Spinal cord (tissue), 10 donors: ENCODE results near the gene NUDT17. TPM values are rescaled to one million over a fixed set of nuclear protein-coding genes. Genes with fewer than 3 reads are reported as not detected.

ENCODE experiments used
- DNase-seq, 6 donors: peaks; one replicate each; pipeline versions ENCODE4 v3.0.0 to v3.0.0-alpha.2; 2013 to 2015; ENCODE audit warnings: low spot score in 6 of 6, low read depth in 4 of 6
- H3K27ac ChIP-seq: one replicate; pipeline ENCODE4 v1.5.1; 2013; ENCODE audit warnings: low read depth, low read length, control low read depth
- H3K27me3 ChIP-seq: one replicate; pipeline ENCODE4 v1.6.1; 2013; ENCODE audit warnings: low read length; ENCODE audit not compliant: control insufficient read depth, insufficient read depth
- H3K36me3 ChIP-seq: one replicate; pipeline ENCODE4 v1.6.1; 2013; ENCODE audit warnings: low read length; ENCODE audit not compliant: control insufficient read depth, insufficient read depth
- H3K4me1 ChIP-seq: one replicate; pipeline ENCODE4 v1.6.1; 2013; ENCODE audit warnings: low read length; ENCODE audit not compliant: control insufficient read depth, insufficient read depth
- H3K4me3 ChIP-seq: one replicate; pipeline ENCODE4 v1.5.1; 2013; ENCODE audit warnings: low read depth, low read length, control low read depth
- H3K9me3 ChIP-seq: one replicate; pipeline ENCODE4 v1.6.1; 2013; ENCODE audit warnings: low read length; ENCODE audit not compliant: control insufficient read depth, insufficient read depth
- WGBS: methylation state at CpG from one replicate; pipeline ENCODE4 v1.1.5; 2013; ENCODE audit warnings: missing lambda C conversion rate; ENCODE audit not compliant: insufficient coverage; 5-methylcytosine and 5-hydroxymethylcytosine counted together
- polyA plus RNA-seq, 2 donors: library from polyadenylated mRNA; unstranded; fragments of 120-200 nt; gene quantifications; one replicate each; pipeline ENCODE4 v1.2.1, GENCODE V29; 2013; ENCODE audit not compliant: insufficient read length in 2 of 2
- total RNA-seq, 2 donors: library from RNA; depleted of rRNA in 1 of 2; stranded (reverse); fragments of 120-200 nt in 1 of 2; fragments of >200 nt in 1 of 2; gene quantifications; one replicate each; pipeline versions ENCODE4 v1.2.3 to v1.2.4, GENCODE V29; 2013 to 2014
- donor health status: healthy.

The NUDT17 gene
- total and polyA plus RNA-seq, 4 donors = 3.9 to 11.8 (median 10.9) TPM

- no peak for DNase-seq
- Histone ChIP-seq H3K4me3 (no peak overlapping the region), H3K9me3 (no peaks in the 10 kb centered on the region), H3K36me3 (no peaks in the 10 kb centered on the region), H3K27me3 (peaks cover 11% of the 10 kb centered on the region), H3K27ac (no peak overlapping the region), H3K4me1 (peaks cover 10% of the 10 kb centered on the region)
- 40% methylated on average over 8 of the region's 11 CpGs for WGBS
Observed at GRCh38 chr1:145886390-145886789, 41.0 kb downstream of the NUDT17 start.

GRCh38 chr1:145886816-145887215 is 41.4 kb downstream of the NUDT17 start:
- no peak for DNase-seq
- no peak overlapping the region for H3K4me3 ChIP-seq
- WGBS = 36% methylated on average over 2 of the region's 8 CpGs
- no peaks in the 10 kb centered on the region for H3K36me3 ChIP-seq
- peaks cover 11% of the 10 kb centered on the region for H3K27me3 ChIP-seq
- no peak overlapping the region for H3K27ac ChIP-seq
- H3K9me3 ChIP-seq = no peaks in the 10 kb centered on the region
- H3K4me1 ChIP-seq = peaks cover 11% of the 10 kb centered on the region

GRCh38 chr1:145887631-145888030 is 42.2 kb downstream of the NUDT17 start:
- WGBS = no CpG with 5 or more reads among the region's 5 CpGs
- no peak overlapping the region for H3K27ac ChIP-seq

GRCh38 chr1:145889722-145890121 is 44.3 kb downstream of the NUDT17 start:
- H3K36me3 ChIP-seq = no peaks in the 10 kb centered on the region
- H3K9me3 ChIP-seq = no peaks in the 10 kb centered on the region
- WGBS = 64% methylated on average over 3 of the region's 3 CpGs
- H3K4me3 ChIP-seq = no peak overlapping the region
- DNase-seq = no peak
- H3K27me3 ChIP-seq = peaks cover 6% of the 10 kb centered on the region
- no peak overlapping the region for H3K27ac ChIP-seq
- peaks cover 22% of the 10 kb centered on the region for H3K4me1 ChIP-seq

More at GRCh38 chr1:145887631-145888030, 42.2 kb downstream of the NUDT17 start:
- Histone ChIP-seq H3K36me3 (no peaks in the 10 kb centered on the region), H3K4me1 (peaks cover 19% of the 10 kb centered on the region), H3K9me3 (no peaks in the 10 kb centered on the region), H3K4me3 (no peak overlapping the region), H3K27me3 (peaks cover 11% of the 10 kb centered on the region)
- no peak for DNase-seq

GRCh38 chr1:145891143-145891542 is 45.7 kb downstream of the NUDT17 start:
- Histone ChIP-seq H3K4me1 (peaks cover 12% of the 10 kb centered on the region), H3K9me3 (no peaks in the 10 kb centered on the region), H3K4me3 (no peak overlapping the region), H3K27me3 (no peaks in the 10 kb centered on the region), H3K36me3 (no peaks in the 10 kb centered on the region), H3K27ac (peak overlapping the region; percentile 83)
- DNase-seq = peak in 2 of 6 donors; percentile 27 to 38
- WGBS = no CpG with 5 or more reads among the region's 1 CpG

- H3K9me3 ChIP-seq = no peaks in the 10 kb centered on the region
- 0% methylated on average over 1 of the region's 6 CpGs for WGBS
- H3K27ac ChIP-seq = peak overlapping the region; percentile 83
Observed at GRCh38 chr1:145891587-145892485, 46.4 kb downstream of the NUDT17 start.

GRCh38 chr1:145892486-145893087 is 47.2 kb downstream of the NUDT17 start:
- H3K36me3 ChIP-seq = no peaks in the 10 kb centered on the region
- H3K4me1 ChIP-seq = peaks cover 12% of the 10 kb centered on the region
- WGBS = 11% methylated on average over 1 of the region's 3 CpGs
- no peak overlapping the region for H3K4me3 ChIP-seq
- peak in 2 of 6 donors; percentile 51 to 74 for DNase-seq
- H3K27me3 ChIP-seq = no peaks in the 10 kb centered on the region
- H3K9me3 ChIP-seq = no peaks in the 10 kb centered on the region
- peak overlapping the region; percentile 83 for H3K27ac ChIP-seq

More at GRCh38 chr1:145891587-145892485, 46.4 kb downstream of the NUDT17 start:
- peaks cover 12% of the 10 kb centered on the region for H3K4me1 ChIP-seq
- H3K4me3 ChIP-seq = peak overlapping the region; percentile 18
- DNase-seq = peak in 5 of 6 donors; percentile 84 to 97 (median 86)
- no peaks in the 10 kb centered on the region for H3K36me3 ChIP-seq
- no peaks in the 10 kb centered on the region for H3K27me3 ChIP-seq

- H3K36me3 ChIP-seq = no peaks in the 10 kb centered on the region
- peak overlapping the region; percentile 48 for H3K27ac ChIP-seq
- WGBS = 89% methylated on average over 4 of the region's 7 CpGs
- H3K27me3 ChIP-seq = no peaks in the 10 kb centered on the region
- H3K4me3 ChIP-seq = no peak overlapping the region
- H3K9me3 ChIP-seq = no peaks in the 10 kb centered on the region
- H3K4me1 ChIP-seq = peaks cover 12% of the 10 kb centered on the region
- no peak for DNase-seq
Observed at GRCh38 chr1:145893306-145894055, 48.1 kb downstream of the NUDT17 start.

- H3K36me3 ChIP-seq = no peaks in the 10 kb centered on the region
- peaks cover 12% of the 10 kb centered on the region for H3K4me1 ChIP-seq
- no peak for DNase-seq
- H3K9me3 ChIP-seq = no peaks in the 10 kb centered on the region
- no CpG with 5 or more reads among the region's 1 CpG for WGBS
- no peak overlapping the region for H3K27ac ChIP-seq
- H3K4me3 ChIP-seq = no peak overlapping the region
- H3K27me3 ChIP-seq = no peaks in the 10 kb centered on the region
Observed at GRCh38 chr1:145895471-145895870, 50.0 kb downstream of the NUDT17 start.
